G401 (cell line): ENCODE measurements around the gene EPHX1. TPM values are rescaled to one million over a fixed set of nuclear protein-coding genes. Genes with fewer than 3 reads are reported as not detected.
A peak's percentile ranks its signal among the peaks of the same experiment; 100 is the strongest.
"Not testable (repeated sequence)": the region's sequence is repeated elsewhere in the genome, so short reads cannot be mapped to it uniquely, and the experiment has no call there.

ENCODE experiments used
- DNase-seq: peaks from one replicate; pipeline ENCODE4 v3.0.0-alpha.2; 2015; ENCODE audit warnings: low spot score
- in situ Hi-C: cut with HindIII; loops from 2 replicates; pipeline ENCODE4 v1.10.0; 2016; ENCODE audit warnings: low sequenced_read_pairs, mixed read lengths
- total RNA-seq: library from RNA; depleted of rRNA; stranded (reverse); fragments of >200 nt; shearing (Covaris generic); gene quantifications from 2 replicates; pipeline ENCODE4 v1.2.3, GENCODE V29; 2014

The EPHX1 gene
- total RNA-seq, 1 experiment from 2014 or later, result 23.5 TPM

DNA sequence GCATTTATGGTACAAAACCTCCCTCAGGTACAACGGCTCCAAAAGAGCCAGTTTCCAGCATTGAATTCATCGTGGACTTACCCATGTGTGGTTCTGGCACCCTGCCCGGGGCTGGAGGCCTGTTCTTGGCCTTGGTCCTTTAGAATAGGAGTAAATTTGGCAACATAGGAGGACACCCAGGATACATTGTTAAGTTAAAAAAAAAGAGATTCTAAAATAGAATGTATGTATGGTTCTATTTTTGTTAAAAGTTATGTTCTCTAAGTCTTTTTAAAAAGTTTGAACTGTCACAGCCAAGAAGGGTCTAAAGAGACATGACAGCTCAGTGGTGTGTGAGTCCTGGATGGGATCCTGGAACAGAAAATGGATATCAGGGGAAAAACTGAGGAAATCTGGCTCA lies 25.9 kb downstream of the EPHX1 start:
- peak; percentile 60 for DNase-seq
- in situ Hi-C loops, result no loop called here

DNA sequence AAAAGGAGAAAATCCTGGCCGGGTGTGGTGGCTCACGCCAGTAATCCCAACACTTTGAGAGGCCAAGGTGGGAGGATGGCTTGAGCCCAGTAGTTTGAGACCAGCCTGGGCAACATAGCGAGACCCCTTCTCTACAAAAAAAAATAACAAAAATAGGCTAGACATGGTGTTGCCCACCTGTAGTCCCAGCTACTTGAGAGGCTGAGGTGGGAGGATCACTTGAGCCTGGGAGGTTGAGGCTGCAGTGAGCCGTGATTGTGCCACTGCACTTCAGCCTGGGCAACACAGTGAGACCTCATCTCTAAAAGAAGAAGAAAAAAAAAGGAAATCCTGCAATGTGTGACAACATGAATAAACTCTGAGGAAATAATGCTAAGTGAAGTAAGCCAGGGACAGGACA lies 26.4 kb downstream of the EPHX1 start:
- DNase-seq, in situ Hi-C loops: not testable (repeated sequence)

DNA sequence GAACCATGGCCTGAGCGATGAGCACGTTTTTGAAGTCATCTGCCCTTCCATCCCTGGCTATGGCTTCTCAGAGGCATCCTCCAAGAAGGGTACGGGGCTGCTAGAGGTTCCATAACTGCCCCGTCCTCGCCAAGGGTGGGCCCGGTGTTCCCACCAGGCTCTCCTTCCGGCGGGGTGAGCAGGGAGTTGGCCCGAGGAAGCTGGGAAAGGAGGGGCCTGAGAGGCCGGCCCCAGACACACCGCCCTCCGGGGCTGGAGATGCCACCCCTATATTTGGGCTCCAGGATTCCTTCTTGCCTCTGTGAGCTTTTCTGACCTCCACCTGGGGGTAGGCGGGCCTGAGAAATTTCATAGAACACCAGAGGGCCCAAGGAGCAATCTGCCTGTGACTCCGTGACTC lies 28.9 kb downstream of the EPHX1 start:
- in situ Hi-C loops, result no loop called here
- no peak for DNase-seq

DNA sequence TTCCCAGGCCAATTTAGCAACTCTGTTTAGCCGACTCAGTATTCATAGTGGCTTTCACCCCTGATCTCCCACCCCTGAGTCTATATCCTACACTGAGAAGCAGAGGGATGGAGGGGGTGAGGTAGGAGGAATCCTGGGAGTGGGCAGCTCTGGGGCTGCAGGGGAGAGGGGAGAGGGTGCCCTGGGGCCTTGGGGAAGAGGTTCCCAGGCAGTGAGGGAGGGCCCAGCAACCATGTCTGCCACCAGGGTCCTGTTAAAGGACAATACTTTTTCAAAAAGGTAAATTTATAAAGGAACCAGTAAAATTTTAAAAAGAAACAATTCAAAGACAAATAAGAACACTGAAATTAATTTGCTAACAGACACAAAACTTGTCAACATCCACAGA lies 30.3 kb downstream of the EPHX1 start:
- in situ Hi-C loops, result no loop called here

DNA sequence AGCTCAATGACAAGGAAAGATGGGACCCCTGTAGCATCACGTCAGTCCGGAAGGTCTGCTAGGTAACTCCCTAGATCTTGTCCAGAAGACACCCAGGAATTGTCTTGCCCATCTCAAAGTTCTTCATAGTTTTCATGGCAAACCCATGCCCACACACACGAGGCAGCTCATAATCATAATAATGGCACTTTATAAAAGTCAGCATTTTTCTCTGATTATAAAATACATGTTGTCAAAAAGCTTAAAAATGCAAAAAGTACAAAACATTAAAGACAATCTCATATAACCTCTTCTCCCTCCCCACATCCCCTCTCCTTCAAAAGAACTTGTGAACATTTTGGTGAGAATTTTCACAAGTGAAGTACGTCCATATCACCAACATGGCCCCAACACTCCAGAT lies 30.8 kb downstream of the EPHX1 start:
- in situ Hi-C loops, result no loop called here

More for the DNA sequence above, 30.3 kb downstream of the EPHX1 start:
- DNase-seq, result no peak

DNA sequence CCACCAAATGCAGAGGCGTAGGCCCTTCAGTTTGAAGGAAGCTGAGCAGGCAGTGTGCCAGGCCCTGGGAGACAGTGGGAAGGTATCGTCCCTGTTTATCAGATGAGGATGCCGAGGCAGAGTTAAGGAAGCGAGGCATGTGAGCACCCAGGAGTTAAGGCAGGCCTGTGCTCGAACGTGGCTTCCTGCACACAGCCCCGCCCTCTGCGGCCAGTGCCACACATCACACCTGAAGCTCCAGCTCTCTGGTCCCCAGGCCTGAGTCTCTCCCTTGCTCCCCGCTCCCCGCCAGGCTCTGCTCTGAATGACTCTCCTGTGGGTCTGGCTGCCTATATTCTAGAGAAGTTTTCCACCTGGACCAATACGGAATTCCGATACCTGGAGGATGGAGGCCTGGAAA lies 32.1 kb downstream of the EPHX1 start:
- in situ Hi-C loops, result no loop called here
- DNase-seq, result no peak

More for the DNA sequence above, 30.8 kb downstream of the EPHX1 start:
- no peak for DNase-seq

DNA sequence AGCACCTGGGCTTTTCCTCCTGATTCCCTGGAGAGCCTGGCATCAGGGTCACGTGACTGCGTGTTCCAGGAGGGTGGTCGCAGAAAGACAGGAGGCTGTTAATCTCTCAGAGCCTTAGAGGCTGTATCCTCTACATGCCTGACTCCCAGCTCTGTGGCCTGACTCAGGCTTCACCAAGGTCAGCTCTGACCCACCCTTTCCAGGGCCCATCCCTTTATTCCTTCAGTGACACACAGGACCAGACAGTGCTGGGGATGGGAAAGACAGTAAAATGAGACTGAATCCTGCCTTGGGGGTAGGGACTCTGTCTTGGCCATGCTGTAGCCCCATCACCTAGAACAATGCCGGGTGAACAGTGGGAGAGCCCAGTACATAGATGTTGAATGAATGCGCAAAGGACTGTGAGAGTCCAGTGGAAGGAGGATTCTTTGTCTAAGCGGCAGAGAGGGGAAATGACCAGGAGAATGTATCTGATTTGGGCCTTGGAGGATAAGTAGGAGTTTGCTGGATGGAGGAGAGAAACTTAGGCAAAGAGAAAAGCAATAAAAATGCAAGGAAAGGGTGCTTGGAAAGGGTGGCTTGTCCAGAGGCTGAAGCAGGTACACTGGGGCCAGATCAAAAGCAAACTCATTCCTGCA lies 33.0 kb downstream of the EPHX1 start:
- in situ Hi-C loops, result no loop called here
- DNase-seq, result no peak

DNA sequence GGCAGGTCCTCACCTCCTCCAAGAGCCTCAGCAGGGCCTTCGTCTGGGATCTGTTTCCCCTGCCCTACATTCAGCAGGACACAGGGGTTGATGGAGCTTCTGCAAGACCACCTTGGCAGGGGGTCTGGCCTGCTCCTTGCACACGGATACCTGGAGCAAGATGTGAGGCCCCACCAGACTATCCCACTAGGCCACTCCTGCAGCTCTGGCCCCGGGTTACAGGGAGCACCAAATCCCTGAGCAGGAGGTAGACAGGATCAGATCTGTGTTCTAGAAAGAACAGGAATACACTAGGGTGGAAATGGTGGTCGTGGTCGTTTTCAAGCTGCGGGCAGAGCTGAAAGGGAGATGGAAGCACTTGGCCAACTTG lies 33.5 kb downstream of the EPHX1 start:
- in situ Hi-C loops, result no loop called here
- DNase-seq, result no peak

DNA sequence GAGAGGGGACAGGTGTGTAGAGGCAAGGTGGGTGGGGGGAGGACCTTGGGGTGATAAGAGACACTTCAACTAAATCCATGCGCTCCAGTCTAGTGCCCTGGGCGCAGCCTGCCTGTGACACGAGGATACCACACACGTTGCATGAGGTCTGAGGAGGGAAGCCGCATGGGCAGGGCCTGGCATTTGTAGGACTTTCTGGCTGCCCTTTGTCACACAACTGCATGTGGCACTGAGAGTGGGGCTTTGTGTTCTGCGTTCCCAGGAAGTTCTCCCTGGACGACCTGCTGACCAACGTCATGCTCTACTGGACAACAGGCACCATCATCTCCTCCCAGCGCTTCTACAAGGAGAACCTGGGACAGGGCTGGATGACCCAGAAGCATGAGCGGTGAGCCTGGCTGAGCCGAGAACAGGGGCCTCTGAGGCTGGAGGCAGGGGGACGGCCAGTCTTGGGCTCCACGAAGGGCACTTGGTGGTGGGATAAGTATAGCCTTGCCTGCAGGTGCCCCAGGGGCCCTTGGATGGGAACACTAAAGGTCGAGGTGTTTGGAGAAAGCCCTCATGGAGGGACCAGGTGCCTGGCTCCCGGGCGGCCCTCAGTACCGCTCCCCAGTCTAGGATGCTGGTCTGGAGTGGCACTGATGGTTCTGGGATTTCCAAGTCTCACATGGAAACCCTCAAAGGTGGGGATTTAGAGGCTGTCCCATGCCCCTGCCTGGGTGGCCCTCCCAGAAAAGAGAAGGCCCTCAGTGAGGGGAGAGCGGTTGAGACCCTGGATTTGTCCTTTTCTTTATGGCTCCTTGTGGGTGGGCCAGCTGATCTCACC lies 34.5 kb downstream of the EPHX1 start:
- no peak for DNase-seq
- in situ Hi-C loops, result no loop called here

DNA sequence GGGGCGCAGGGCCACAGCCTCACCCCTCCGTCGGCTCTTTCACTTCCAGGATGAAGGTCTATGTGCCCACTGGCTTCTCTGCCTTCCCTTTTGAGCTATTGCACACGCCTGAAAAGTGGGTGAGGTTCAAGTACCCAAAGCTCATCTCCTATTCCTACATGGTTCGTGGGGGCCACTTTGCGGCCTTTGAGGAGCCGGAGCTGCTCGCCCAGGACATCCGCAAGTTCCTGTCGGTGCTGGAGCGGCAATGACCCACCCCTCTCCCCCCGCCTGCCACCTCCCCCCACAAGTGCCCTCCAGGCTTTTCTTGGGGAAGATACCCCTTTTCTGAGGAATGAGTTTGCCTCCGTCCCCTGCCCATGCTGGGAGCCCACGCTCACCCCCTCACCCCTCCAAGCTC lies 35.2 kb downstream of the EPHX1 start:
- in situ Hi-C loops, result no loop called here
- DNase-seq, result no peak

DNA sequence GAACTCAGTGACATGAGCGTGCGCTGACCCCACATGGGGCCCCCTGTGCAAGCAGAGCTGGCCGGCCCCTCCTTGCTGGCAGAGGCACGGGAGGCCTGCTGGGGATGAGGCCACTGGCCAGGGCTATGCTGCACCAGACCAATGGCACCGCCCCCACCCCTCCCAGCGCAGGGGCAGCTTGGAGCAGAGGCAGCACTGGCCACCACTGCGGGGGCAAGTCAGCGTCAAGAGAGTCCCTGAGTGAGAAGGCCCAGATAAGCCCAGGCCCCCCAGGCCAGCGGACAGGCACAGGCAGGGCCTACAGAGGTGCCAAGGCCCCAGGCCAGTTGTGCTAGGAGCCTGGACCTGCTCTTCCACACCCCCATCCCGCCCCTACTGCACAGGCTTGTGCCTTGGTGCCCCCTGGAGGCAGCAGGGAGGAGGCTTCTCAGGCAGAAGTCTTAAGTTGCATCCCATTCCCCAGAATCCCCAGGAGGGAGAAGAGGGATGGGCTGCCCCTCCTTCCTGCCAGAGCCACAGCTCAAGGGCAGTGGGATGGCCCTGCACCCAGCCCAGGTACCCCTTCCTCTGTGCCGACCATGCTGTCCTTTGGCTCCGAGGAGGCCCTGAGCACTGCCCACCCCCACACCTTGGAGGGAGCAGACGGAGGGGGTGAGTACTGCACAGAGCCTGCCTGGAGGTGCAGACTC lies 35.8 kb downstream of the EPHX1 start:
- in situ Hi-C loops, result no loop called here
- peak; percentile 56 for DNase-seq

DNA sequence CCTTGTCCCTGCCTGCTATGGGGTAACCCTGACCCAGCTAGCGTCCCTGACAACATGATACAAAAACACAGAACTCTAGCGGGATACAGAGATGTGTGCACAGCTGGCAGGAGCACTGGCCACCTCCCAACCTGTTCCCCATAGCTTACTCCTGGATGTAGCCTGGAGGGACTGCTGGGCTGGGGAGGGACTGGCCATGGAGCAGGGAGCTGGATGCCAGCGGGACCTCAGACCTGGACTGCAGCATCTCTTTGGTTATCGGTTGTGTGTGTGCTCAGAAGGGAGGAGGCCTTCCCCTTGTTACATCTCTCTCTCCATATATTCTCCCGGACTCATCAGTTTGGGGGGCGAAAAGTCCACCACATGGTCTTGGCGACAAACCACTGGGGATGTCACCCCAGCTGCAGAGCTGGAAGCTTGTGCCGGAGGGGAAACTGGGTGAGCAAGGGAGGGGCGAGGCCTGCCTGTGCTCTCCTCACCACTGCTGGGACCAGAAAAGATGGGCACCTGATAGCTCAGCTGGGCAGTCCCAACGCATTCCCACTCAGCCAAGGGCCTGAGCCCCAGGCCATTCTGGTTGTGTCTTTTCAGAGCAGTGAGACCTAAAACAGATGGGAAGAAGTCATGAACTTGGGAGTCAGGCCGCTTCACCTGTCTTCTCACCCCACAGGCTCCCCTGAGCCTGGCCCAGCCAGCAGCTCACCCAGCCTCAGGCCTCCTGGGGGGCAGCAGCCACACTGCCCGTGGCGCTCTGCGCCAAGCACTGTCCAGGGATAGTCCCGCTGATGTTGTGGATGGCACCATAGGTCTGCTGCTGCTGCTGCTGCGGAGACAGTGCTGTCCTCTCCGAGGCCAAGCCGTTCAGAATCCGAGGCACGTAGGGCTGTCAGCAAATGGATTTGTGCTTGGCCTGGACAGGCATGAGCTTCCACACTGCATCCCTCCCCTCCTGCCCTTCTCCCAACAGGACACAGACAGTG lies 36.7 kb downstream of the EPHX1 start:
- in situ Hi-C loops, result no loop called here
- no peak for DNase-seq

DNA sequence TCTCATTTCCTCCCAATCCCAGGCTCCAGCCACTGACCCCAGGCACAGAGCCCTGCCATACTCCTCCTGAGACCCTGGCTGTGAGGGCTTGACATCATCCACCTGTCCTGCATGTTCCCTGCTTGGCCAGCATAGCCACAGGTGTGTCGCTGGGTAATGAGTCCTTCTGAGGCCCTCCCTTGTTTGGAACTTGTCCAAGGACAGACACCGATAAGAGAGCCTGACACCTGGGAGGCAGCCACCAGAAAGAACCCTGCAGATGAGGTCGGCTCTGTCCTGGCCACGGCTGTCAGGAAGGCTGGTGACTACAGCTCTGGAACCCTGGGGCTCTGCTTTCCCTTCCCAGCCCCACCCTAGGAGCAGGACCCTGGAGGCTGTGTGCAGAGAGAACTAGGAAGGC lies 37.7 kb downstream of the EPHX1 start:
- no peak for DNase-seq
- in situ Hi-C loops, result no loop called here

DNA sequence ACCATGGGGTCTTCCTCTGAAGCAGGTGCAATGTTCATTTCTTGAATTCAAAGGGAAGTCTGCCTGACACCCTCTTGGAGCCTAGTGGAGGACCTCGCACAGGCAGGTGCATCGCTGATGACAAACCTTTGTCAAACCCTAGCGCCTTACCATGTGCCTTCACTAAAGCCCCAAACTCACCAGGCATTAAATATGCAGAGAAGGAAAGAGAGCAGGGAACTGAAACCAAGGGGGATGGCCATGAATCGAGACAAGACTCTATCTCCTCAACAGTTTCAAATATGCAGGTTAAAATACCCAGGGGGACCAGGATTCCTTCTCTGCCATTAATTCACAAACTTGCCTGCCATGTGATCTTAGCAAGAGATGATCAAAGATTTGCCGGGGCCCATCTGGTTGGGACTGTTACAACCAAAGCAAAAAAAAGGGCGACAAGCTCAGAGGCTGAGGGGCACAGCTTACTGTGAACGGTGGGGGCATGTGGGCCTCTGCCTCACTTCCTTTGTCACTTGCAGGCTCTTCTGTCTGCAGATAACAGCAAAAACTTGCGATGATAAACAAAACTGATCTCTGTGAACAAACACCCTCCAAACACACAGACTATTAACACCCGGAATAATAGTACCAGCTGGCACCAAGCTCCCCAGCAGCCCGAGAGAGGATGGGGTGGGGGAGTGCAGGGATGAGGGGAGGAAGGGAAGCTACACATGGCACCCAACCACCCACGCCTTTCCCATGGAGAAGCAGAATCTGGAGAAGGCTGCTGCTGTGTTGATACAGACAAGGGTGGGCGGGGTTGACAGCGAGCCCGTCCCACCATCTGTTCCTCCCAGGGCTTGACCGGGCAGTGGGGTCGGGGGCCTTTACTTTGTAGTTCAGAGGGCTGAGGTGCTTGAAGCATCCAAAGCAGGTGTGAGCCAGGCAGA lies 38.4 kb downstream of the EPHX1 start:
- in situ Hi-C loops, result no loop called here
- no peak for DNase-seq

DNA sequence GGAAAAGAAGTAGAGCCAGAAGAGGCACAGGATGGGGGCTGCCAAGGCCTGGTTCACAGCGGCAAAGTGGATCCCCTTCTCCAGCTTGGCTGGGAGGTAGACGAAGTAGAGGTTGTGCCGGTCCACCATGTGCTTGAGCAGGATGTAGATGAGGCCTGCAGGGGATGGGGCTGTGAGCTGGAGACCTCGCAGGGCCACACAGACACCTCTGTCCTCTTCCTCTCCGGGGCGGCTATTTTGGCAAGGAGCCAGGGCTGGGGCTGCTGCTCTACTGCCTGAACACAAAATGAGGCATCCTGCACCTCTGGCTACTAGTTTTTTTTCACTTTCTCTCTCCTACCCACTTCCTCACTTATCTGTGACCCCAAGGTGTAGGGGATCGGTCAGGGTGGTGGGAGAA lies 40.0 kb downstream of the EPHX1 start:
- in situ Hi-C loops, result no loop called here
- DNase-seq, result peak; percentile 11

DNA sequence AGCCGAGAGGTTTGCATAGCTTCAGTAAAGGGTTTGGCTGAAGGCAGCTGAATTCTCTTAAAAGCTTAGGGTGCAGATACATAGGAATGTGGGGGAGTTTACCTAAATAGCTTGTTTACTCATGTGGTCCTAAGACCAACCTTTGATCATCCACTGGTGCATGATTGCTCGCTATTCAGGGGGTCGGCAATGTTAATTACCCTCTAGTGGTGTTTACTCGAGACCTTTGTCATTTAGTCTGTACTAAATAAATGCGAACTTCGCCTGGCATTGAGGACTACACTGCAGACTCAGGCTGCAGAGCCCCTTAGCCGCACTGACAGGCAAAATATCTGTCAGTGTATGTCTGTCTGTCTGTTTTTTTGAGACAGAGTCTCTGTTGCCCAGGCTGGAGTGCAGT lies 40.4 kb downstream of the EPHX1 start:
- DNase-seq, result no peak
- in situ Hi-C loops, result no loop called here

DNA sequence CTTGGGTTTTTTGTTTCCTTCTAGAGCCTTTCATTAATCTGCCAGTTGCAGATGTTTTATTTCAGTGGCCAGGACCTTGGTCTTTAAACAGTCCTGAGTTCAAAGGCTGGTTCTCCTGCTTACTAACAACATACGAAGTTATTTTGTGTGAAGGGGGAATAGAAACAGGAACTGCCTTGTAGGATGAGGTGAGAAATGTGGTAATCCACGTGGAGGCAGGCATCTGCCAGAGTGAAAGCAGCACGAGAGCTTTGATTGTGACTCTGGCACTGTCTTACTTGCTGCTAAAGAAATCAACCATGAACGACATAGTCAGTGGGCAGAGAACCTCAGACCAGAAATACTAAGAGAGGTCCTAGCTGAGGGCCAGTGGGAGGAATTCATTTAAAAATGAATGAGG lies 41.9 kb downstream of the EPHX1 start:
- no peak for DNase-seq
- in situ Hi-C loops, result no loop called here

DNA sequence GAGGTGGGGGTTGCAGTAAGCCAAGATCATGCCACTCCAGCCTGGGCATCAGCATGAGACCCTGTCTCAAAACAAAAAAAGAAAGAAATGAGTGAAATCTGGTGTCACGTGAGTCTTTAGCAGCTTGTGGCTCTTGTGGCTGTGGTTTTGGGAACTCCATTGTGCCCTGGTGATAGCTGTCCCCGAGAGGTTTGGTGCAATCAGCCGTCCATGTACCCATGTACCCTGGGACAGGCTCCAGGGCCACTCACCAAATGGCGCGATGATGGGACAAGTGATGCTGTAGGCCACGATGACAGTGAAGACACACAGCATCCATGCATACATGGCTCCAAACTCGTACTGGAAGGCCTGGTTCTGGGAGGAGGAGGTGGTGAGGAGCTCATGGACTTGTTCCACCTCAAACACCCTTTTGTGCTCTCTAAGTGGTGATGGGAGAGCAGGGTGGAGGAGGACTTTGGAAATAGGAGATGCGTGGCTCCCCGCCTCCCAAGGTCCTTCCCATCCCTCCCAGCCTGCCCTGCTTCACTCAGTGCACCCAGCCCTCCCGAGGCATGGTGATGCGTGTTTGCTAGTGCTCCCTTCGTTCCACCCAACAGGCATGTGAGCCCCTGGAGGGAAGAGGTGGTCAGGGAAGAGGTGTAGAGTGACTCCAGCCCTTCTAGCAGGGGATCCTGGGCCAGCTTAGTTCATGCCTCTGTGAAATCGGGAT lies 42.6 kb downstream of the EPHX1 start:
- in situ Hi-C loops, result no loop called here
- DNase-seq, result no peak
